ENCODE results near the gene DISP1.

GRCh38 chr1:222824641-222825040, 9.8 kb downstream of the DISP1 start:
- TF ChIP-seq EZH2 (IDR thresholded peaks at IDR 0.05; ENCODE audit: insufficient read depth, poor library complexity, severe bottlenecking), result no peak
- no peak for TF ChIP-seq EZH2phosphoT487 (IDR thresholded peaks at IDR 0.05; ENCODE audit: insufficient read depth, low read depth)

Measured in GM23248 (cell line).